Dendritic cell treated with granulocyte-macrophage colony-stimulating factor and Interleukin-4, amounts not matched to agents 40 ng/mL and 50 ng/mL, for 4 days (primary cell): Measurements from ENCODE around the gene HES6.

Experiments used
- H3K27ac Mint-ChIP-seq: one replicate; pipeline ENCODE4 v1.8.0; 2022; ENCODE audit warnings: mild to moderate bottlenecking, mixed read lengths
- H3K27me3 Mint-ChIP-seq: one replicate; pipeline ENCODE4 v1.8.0; 2022; ENCODE audit warnings: mild to moderate bottlenecking, mixed read lengths
- H3K36me3 Mint-ChIP-seq: one replicate; pipeline ENCODE4 v1.8.0; 2022; ENCODE audit warnings: low read depth, mixed read lengths
- H3K4me1 Mint-ChIP-seq: one replicate; pipeline ENCODE4 v1.8.0; 2022; ENCODE audit warnings: low read depth, mixed read lengths
- H3K4me3 Mint-ChIP-seq: one replicate; pipeline ENCODE4 v1.8.0; 2022; ENCODE audit warnings: mild to moderate bottlenecking, moderate library complexity, mixed read lengths
- H3K9me3 Mint-ChIP-seq: one replicate; pipeline ENCODE4 v1.8.0; 2022; ENCODE audit warnings: mixed read lengths
- intact Hi-C: fragments of 100-400 bp; cut with micrococcal nuclease; formaldehyde crosslinking; loops from one replicate; pipeline ENCODE4 v1.15.0; 2022

Gene HES6

DNA sequence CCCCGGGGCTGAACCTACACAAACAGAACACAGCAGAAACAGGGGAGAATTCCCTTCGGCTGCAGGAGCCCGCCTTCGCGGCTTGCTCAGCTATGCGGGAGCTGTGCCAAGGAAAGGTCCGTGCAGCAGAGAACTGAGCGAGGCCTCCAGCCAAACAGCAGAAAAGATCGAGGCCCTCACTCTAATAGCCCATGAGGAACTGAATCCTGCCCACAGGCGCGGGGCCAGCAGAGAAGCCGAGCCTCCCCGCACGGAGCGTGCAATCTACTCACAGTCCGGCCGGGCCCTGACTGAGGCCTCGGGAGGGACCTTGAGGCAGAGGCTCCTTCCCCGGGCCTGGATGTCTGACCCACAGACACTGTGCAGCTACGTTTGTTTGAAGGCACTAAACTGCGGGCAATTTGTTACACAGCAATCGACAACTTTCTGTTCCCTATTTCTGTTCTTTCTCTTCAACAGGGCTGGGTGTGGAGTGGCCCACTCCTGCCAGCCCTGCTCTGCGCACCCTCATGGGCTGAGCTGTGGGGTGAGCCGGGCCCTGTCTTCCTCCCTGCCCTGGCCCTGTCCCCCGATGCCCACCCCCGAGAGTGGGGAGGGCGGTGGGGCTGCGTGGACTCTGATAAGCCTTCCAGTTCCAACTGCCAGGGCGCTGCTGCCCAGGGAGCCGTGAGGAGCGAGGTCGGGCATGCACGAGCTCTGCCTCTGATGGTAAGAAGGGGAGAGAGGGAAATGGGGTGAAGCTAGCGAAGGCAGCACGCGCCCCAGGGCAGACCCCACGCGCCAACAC is 13.7 kb downstream of the HES6 start:
- no peaks in the 10 kb centered on the region for H3K9me3 Mint-ChIP-seq
- intact Hi-C loops: no loop called here
- H3K27me3 Mint-ChIP-seq: peaks cover 34% of the 10 kb centered on the region
- no peak overlapping the region for H3K4me3 Mint-ChIP-seq
- peak overlapping the region; percentile 66 for H3K27ac Mint-ChIP-seq
- peaks cover 39% of the 10 kb centered on the region for H3K4me1 Mint-ChIP-seq
- peaks cover 43% of the 10 kb centered on the region for H3K36me3 Mint-ChIP-seq

DNA sequence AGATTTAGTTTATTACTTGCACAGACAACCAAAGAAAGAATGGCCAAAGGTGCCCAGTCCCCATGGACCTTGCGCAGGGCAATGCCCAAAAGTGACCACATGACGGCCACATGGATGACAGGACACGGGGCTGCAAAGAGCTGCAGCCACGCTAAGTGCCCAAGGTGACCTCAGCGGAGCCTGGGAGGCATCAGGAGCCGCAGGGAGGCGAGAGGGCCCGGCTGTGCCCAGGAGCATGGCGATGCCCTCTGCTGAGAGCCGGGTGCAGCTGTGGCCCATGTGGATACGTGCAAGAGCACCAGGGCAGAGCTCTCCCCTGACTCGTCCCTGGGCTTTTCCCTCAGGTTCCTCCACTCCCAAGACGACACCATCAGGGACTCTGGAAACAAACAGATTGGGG is 14.7 kb downstream of the HES6 start:
- peaks cover 43% of the 10 kb centered on the region for H3K36me3 Mint-ChIP-seq
- intact Hi-C loops: no loop called here
- H3K4me3 Mint-ChIP-seq: no peak overlapping the region
- H3K4me1 Mint-ChIP-seq: peaks cover 31% of the 10 kb centered on the region
- H3K27me3 Mint-ChIP-seq: peaks cover 24% of the 10 kb centered on the region
- H3K9me3 Mint-ChIP-seq: no peaks in the 10 kb centered on the region
- H3K27ac Mint-ChIP-seq: no peak overlapping the region

DNA sequence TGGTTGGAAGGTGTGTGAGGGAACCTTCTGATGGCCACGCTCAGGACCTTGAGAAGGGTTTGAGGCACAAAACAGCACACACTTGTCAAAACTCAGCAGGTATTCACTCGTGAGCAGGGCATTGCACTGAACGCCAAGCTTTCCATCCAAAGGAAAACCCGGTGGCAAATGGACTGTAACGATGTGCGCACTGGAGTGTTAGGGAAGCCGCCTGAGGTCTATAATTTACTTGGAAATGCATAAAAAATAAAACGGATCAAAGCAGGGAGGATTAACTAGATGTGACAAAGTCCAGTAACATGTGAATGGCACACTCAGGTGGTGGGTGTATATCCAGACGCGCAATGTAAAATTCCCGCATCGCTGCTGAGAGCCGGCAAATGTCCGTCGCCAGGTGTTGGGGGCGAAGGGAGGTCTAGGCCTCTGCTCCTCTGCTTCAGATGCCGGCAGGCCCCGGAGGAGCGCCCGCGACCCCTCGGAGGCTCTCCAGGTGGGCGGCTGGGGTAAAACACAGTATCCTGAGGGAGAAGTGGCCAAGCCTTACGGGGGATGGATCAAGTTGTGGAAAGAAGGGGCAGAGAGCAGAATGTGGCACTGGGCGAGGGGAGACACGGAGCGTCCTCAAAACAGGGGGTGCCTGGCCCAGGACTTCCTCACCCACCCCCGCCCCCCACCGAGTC is 15.3 kb downstream of the HES6 start:
- H3K4me1 Mint-ChIP-seq: peaks cover 31% of the 10 kb centered on the region
- H3K27ac Mint-ChIP-seq: no peak overlapping the region
- H3K9me3 Mint-ChIP-seq: no peaks in the 10 kb centered on the region
- no peak overlapping the region for H3K4me3 Mint-ChIP-seq
- H3K27me3 Mint-ChIP-seq: peaks cover 19% of the 10 kb centered on the region
- intact Hi-C loops: no loop called here
- H3K36me3 Mint-ChIP-seq: peaks cover 41% of the 10 kb centered on the region

DNA sequence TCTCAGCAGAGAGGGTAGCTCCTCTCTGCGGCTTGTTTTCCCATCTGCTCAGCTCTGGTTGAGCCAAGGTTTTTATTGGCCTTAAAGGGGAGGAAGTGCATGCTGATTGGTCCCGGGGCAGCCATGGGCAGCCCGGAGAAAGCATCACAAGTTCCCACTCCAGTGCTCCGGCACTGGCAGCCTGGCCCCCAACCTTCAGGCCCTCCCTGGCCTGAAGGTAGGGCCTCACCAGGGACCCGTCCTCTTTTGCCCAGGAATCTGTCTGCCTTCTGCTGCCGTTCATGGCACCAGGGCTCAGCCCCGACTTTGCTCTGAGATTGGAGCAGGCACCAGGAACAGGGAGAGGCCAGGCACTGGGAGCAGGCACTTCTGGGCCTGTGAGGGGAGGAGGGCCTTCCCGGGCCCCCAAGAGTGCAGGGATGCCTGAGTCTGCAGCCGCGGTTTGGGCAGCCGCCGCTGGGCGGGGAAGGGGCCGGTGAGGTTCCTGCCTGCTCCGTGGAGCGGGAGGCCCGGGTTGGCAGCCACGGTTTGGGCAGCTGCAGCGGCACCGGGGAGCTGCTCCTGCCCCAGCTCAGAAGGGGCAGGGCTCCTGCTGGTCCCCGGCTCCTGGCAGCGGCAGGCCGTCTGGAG is 18.8 kb downstream of the HES6 start:
- Mint-ChIP-seq H3K27ac (no peak overlapping the region), H3K4me3 (no peak overlapping the region)

DNA sequence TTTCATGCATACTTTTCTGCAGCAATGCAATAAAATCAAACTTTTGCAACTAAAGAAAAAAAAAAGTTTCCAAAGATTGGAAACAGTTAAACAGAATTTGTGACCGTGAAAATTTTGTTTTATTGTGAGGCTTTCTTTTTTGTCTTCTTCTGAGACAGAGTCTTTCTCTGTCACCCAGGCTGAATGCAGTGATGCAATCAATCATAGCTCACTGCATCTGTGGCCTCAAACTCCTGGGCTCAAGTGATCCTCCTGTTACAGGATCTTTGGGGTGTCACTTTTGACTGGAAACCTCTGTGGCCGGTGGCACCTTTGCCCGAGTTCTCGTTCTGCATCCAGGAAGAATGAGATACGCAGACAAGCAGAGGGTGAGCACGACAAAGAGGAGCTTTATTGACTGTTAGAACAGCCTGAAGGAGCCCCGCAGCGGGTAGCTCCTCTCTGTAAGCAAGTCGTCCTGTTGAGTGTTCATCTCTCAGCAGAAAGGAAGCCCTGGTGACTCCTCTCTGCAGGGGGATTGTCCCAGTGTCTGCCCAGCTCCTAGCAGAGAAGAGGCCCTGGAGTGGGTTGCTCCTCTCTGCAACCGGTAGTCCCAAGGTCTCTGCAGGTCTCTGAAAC is 19.5 kb downstream of the HES6 start:
- Mint-ChIP-seq H3K27me3 (peaks cover 8% of the 10 kb centered on the region), H3K36me3 (peaks cover 15% of the 10 kb centered on the region), H3K9me3 (no peaks in the 10 kb centered on the region), H3K4me3 (no peak overlapping the region), H3K4me1 (peaks cover 2% of the 10 kb centered on the region), H3K27ac (no peak overlapping the region)
- intact Hi-C loops: no loop called here

More for the DNA sequence above, 18.8 kb downstream of the HES6 start:
- Mint-ChIP-seq H3K27me3 (peaks cover 8% of the 10 kb centered on the region), H3K36me3 (peaks cover 21% of the 10 kb centered on the region), H3K4me1 (peaks cover 8% of the 10 kb centered on the region), H3K9me3 (no peaks in the 10 kb centered on the region)
- intact Hi-C loops: no loop called here

DNA sequence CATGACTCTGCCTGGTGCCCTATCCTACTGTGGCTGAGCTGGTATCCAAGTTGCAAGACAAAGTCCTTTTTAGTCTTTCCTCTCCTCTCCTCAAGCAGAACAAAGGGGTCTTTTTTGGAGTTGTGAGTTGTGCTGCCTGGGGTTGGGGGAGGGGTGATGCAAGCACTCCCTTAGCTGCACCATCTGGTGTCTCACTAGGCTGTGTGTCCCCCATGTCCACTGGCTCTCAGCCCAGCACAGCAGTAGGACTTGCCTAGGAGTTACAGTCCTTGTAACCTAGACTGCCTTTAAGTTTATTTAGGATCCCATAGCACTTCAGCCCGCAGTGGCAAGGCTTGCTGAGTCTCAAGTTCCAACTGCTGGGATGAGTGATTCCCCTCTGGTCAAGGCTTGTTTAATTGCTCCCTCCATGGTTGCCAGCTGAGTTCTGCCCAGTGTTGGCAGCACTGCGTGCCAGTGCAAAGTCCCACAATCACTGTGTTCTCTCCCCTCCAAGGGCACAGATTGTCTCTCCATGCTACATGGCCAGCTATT is 23.1 kb downstream of the HES6 start:
- H3K9me3 Mint-ChIP-seq: peaks cover 9% of the 10 kb centered on the region
- no peak overlapping the region for H3K4me3 Mint-ChIP-seq
- no peak overlapping the region for H3K27ac Mint-ChIP-seq
- intact Hi-C loops: no loop called here
- H3K36me3 Mint-ChIP-seq: no peaks in the 10 kb centered on the region
- peaks cover 34% of the 10 kb centered on the region for H3K27me3 Mint-ChIP-seq
- no peaks in the 10 kb centered on the region for H3K4me1 Mint-ChIP-seq

DNA sequence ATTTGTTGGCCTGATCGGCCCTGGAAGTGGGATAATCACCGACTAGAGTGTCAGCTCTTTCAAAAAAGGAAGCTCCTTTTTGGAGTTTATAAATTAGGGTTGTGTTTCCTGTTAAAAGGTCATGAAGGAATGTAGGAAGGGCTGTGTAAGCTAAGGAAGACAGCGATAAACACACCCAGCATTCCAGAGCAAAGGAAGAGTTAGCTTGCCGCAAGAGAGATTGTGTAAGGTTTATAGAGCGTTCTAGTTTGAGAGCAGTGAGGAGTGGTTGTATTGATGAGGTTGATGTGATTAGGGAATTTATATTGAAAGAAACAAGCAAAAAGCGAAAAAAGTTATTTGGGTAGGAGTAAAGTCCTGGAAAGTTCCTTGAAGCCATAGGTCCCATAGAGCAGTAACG is 32.8 kb downstream of the HES6 start:
- Mint-ChIP-seq H3K4me3 (no peak overlapping the region), H3K36me3 (no peaks in the 10 kb centered on the region), H3K9me3 (no peaks in the 10 kb centered on the region), H3K27ac (no peak overlapping the region), H3K4me1 (peaks cover 11% of the 10 kb centered on the region), H3K27me3 (peaks cover 7% of the 10 kb centered on the region)
- intact Hi-C loops: no loop called here

DNA sequence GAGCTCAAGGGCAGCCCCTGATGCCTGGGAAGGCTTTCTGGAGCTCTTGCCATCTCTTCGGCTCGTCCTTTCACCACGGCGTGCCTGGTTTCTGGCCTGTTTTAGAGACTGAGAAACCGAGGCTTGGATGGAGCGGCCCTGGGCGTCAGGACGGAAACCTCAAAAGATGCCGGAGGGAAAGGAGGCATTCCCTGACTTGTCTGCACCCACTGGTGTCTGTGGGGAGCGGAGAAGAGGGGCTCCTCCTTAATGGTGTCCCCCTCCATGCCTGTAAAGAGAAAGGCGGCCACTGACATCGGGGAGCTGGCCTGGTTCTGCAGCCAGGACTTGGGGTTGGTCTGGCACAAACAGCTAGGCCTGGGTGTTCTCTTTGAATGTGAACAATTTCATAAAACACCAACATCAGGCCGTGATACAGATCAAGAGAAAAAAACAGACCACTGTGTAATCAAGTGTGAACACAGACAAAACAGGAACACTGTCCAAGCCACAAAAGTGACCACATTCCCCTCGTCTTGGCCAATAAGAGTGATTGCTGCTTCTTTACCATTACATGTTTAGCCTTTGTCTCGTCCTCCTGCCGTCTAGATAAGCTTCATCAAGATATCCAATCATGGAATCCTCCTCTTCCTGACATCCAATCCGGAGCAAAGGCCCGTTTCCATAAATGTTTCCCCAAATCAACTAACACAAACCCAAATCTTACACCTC is 35.7 kb downstream of the HES6 start:
- Mint-ChIP-seq H3K36me3 (peaks cover 5% of the 10 kb centered on the region), H3K9me3 (no peaks in the 10 kb centered on the region), H3K27ac (peak overlapping the region; percentile 74), H3K4me3 (peak overlapping the region; percentile 68), H3K27me3 (peaks cover 3% of the 10 kb centered on the region), H3K4me1 (peaks cover 38% of the 10 kb centered on the region)
- intact Hi-C loops: loop anchor here (5.0 kb wide), 1 partner anchor 33 kb away; no protein-coding TSS in a partner anchor

DNA sequence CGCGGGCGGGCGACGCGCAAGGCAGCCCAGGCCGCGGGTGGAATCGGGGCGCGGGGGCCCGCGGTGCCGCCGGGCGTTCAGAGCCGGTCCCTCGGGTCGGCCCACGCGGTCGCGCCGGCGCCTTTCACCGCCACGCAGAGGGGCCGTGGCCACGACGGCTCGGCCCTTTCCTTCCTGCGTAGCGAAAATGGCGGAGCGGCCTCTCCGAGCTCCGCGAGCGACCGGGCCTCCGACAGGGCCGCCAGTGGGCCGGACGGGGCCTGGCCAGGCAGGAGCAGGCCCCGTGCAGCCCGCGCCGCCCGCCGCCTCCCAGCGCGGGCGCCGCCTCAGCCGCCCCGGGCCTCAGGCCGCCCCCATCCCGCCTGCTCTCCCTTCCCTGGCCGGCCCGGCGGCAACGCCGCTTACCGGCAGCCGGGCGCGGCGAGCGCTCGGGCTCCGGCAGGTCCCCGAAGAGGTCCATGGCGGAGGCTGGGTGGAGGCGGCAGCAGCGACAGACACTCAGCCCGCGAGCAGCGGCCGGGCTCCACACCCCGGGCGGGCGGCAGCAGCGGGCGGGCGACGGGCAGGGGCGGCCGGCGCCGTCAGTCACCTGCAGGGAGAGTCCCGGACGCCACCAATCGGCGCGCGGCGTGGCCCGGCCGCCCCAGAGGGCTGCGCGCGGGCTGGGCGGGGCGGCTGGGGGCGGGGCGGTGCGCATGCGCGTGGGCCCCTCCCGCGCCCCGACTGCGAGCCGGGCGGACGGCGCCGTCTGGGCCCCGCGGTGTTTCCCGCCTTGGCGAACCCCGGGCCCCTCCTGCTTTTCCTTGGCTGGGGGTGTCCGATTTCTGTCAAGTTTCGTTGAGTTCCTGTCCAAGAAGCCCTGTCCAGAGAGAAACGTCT is 36.5 kb downstream of the HES6 start, which contains the start of gene ILKAP:
ILKAP (minus strand) TSS at position 602 of the 879 bp plus-strand sequence; CDS start at position 460, 142 bp downstream.
- Mint-ChIP-seq H3K27ac (peak within 1 kb of the TSS; percentile 80), H3K4me1 (peaks cover 42% of the 10 kb centered on the region), H3K9me3 (no peaks in the 10 kb centered on the region), H3K27me3 (peaks cover 3% of the 10 kb centered on the region), H3K4me3 (peak within 1 kb of the TSS; percentile 80), H3K36me3 (peaks cover 5% of the 10 kb centered on the region)
- intact Hi-C loops: loop anchor here (5.0 kb wide), 1 partner anchor 34 kb away; no protein-coding TSS in a partner anchor

DNA sequence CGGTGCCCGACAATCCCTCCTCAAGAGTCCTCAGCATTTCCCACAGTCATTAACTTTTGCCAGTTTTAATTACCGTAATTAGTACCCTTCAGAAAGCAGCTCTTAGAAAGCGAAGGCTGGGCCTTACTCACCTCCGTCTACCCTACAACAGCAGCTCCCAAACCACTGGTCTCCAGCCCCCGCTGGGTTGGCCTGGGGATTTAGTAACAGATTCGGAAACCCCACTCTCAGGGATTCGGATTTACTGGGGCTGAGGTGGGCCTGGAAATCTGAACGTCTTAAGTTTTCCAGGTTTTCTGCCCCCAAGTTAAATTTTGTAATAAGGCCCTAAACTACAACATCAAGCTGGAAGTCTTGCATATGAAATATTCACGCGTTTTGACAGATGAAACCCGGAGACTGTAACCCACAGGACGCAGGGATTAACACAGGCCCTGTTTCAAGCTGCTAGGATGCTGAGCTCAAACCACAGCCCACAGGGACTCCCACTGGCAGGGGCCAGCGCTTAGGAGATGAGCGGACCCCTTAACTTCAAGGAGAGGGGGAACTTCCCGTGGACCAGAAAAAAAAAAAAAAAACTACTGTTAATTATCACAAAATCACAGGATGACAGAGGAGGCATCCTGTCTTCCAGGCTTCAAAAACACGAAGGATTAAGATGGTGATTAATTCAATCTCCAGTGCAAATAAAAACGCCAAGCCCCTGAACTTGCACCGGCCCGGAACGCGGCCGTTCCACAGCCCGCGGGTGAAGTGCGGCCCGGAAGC is 37.3 kb downstream of the HES6 start:
- peaks cover 43% of the 10 kb centered on the region for H3K4me1 Mint-ChIP-seq
- H3K27ac Mint-ChIP-seq: peak overlapping the region; percentile 80
- H3K27me3 Mint-ChIP-seq: peaks cover 3% of the 10 kb centered on the region
- peak overlapping the region; percentile 80 for H3K4me3 Mint-ChIP-seq
- intact Hi-C loops: loop anchor here (5.0 kb wide), 1 partner anchor 35 kb away; no protein-coding TSS in a partner anchor
- H3K9me3 Mint-ChIP-seq: no peaks in the 10 kb centered on the region
- peaks cover 5% of the 10 kb centered on the region for H3K36me3 Mint-ChIP-seq

DNA sequence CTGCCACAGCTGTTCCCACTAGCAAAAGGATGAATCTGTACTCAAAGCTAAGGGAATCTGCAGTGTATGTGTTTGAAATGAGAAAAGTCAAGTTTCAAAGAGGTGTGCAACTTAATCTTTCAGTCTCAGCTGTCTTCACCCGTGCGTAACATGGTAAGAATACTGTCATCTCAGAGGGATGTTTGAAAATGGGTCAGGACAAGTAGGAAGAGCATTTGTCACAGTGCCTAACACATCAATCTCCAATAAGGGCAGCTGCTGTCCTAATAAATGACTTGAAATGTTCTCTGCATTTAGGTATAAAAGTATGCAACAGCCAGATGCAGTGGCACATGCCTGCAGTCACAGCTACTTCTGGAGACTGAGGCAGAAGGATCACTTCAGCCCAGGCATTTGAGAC is 49.4 kb downstream of the HES6 start:
- intact Hi-C loops: no loop called here
- no peak overlapping the region for H3K4me3 Mint-ChIP-seq
- no peak overlapping the region for H3K27ac Mint-ChIP-seq
- H3K4me1 Mint-ChIP-seq: no peaks in the 10 kb centered on the region
- H3K36me3 Mint-ChIP-seq: peaks cover 98% of the 10 kb centered on the region
- no peaks in the 10 kb centered on the region for H3K27me3 Mint-ChIP-seq
- no peaks in the 10 kb centered on the region for H3K9me3 Mint-ChIP-seq
